Astrocyte of the spinal cord (primary cell): ENCODE data around the gene RFNG.

ENCODE experiments used
- DNase-seq: peaks from one replicate; pipeline ENCODE4 v3.0.0; 2011; ENCODE audit warnings: low read depth, low spot score
- H3K4me3 ChIP-seq: 2 replicates; pipeline ENCODE4 v1.5.1; 2011; ENCODE audit warnings: low read depth, mild to moderate bottlenecking, low read length, moderate library complexity
- in situ Hi-C: cut with HindIII; loops from 2 replicates; pipeline ENCODE4 v1.10.0; 2017; ENCODE audit warnings: low sequenced_read_pairs
- TF ChIP-seq, protein P1 (sequence below): IDR thresholded peaks from 2 replicates; pipeline ENCODE4 v1.5.1; 2012; ENCODE audit warnings: low read depth, mild to moderate bottlenecking, low read length, inconsistent platforms

Gene RFNG

GRCh38 chr17:82092995-82093751 is 41.6 kb upstream of the RFNG start:
- no peak for DNase-seq
- TF ChIP-seq, protein P1, sequence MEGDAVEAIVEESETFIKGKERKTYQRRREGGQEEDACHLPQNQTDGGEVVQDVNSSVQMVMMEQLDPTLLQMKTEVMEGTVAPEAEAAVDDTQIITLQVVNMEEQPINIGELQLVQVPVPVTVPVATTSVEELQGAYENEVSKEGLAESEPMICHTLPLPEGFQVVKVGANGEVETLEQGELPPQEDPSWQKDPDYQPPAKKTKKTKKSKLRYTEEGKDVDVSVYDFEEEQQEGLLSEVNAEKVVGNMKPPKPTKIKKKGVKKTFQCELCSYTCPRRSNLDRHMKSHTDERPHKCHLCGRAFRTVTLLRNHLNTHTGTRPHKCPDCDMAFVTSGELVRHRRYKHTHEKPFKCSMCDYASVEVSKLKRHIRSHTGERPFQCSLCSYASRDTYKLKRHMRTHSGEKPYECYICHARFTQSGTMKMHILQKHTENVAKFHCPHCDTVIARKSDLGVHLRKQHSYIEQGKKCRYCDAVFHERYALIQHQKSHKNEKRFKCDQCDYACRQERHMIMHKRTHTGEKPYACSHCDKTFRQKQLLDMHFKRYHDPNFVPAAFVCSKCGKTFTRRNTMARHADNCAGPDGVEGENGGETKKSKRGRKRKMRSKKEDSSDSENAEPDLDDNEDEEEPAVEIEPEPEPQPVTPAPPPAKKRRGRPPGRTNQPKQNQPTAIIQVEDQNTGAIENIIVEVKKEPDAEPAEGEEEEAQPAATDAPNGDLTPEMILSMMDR: no peak
- H3K4me3 ChIP-seq: no peak overlapping the region
- in situ Hi-C loops: no loop called here

GRCh38 chr17:82092628-82092994 is 41.0 kb upstream of the RFNG start:
- in situ Hi-C loops: no loop called here
- no peak overlapping the region for H3K4me3 ChIP-seq
- TF ChIP-seq, protein P1: no peak
- DNase-seq: no peak

DNA sequence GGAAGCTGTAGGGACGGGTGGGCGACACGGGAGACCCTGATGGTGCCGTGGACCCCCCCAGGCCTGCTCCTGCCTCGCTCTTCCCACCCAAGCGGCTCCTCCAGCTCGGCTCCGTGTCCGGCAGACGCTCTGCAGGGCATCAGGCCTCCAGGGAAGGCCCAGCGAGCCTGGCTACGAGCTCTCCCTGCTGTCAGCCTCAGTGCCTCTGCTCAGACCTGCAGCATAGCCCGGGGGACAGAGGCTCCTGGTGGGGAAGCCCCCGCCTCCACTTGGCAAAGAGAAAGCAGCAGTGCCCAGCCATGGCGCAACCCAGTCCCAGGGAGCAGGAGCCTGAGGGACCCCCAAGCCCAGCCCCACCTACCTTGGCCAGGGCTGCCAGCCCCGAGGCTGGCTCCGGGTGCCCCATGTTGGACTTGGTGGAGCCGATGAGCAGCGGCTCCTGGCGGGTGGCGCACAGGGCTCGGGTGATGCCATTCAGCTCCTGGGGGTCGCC is 40.5 kb upstream of the RFNG start:
- no peak for DNase-seq
- no peak overlapping the region for H3K4me3 ChIP-seq
- TF ChIP-seq, protein P1: no peak
- in situ Hi-C loops: no loop called here

GRCh38 chr17:82091264-82092066 is 39.9 kb upstream of the RFNG start:
- TF ChIP-seq, protein P1: no peak
- H3K4me3 ChIP-seq: no peak overlapping the region
- in situ Hi-C loops: no loop called here
- no peak for DNase-seq

- in situ Hi-C loops: no loop called here
- no peak for DNase-seq
- H3K4me3 ChIP-seq: no peak overlapping the region
- TF ChIP-seq, protein P1: no peak
Observed at GRCh38 chr17:82090549-82091263, 39.1 kb upstream of the RFNG start.

GRCh38 chr17:82089723-82090548 is 38.3 kb upstream of the RFNG start:
- DNase-seq: no peak
- TF ChIP-seq, protein P1: no peak
- in situ Hi-C loops: no loop called here
- H3K4me3 ChIP-seq: no peak overlapping the region
